Breast epithelium (tissue), 3 donors: ENCODE measurements around the gene DNAL1.

ENCODE experiments used
- CTCF ChIP-seq, 3 donors: fragments of 450-650 bp; IDR thresholded peaks; one replicate each; pipeline ENCODE4 v1.5.1; 2016 to 2017; ENCODE audit warnings: antibody characterized with exemption in 3 of 3, mild to moderate bottlenecking in 3 of 3, moderate library complexity in 3 of 3
- POLR2A ChIP-seq: fragments of 450-650 bp; IDR thresholded peaks from one replicate; pipeline ENCODE4 v1.6.1; 2016; ENCODE audit warnings: antibody characterized with exemption, mild to moderate bottlenecking, moderate library complexity
- POLR2AphosphoS5 ChIP-seq, 3 donors: sonication (generic); formaldehyde crosslinking; IDR thresholded peaks; one replicate each; pipeline ENCODE4 v1.6.1; 2017; ENCODE audit warnings: antibody characterized with exemption in 3 of 3

GRCh38 chr14:73619524-73619923 is 25.3 kb upstream of the DNAL1 start:
- TF ChIP-seq POLR2AphosphoS5 (IDR thresholded peaks at IDR 0.05) (no peak), CTCF (IDR thresholded peaks at IDR 0.05) (no peak), POLR2A (no peak)
